HepG2 (cell line): ENCODE data around the gene CATSPERD. TPM values are rescaled to one million over a fixed set of nuclear protein-coding genes. Genes with fewer than 3 reads are reported as not detected.
A peak's percentile ranks its signal among the peaks of the same experiment; 100 is the strongest.

Source experiments
- HDAC2 ChIP-seq: sonication (generic); formaldehyde crosslinking; IDR thresholded peaks from 2 replicates; pipeline ENCODE4 v1.4.0; 2020; ENCODE audit warnings: missing genetic modification reagents
- KIAA2018 ChIP-seq: sonication (generic); formaldehyde crosslinking; IDR thresholded peaks from 2 replicates; pipeline ENCODE4 v1.5.0; 2020; ENCODE audit warnings: mild to moderate bottlenecking, missing genetic modification reagents, borderline replicate concordance
- MED1 ChIP-seq: sonication (generic); formaldehyde crosslinking; IDR thresholded peaks from 2 replicates; pipeline ENCODE4 v1.4.0; 2020; ENCODE audit warnings: missing genetic modification reagents
- PPARG ChIP-seq: conservative IDR thresholded peaks from 2 replicates; pipeline ENCODE4 v1.6.1; 2016; ENCODE audit warnings: missing biosample characterization, missing genetic modification reagents
- SP4 ChIP-seq: sonication (generic); formaldehyde crosslinking; IDR thresholded peaks from 2 replicates; pipeline ENCODE4 v1.8.1; 2023; ENCODE audit warnings: mild to moderate bottlenecking, missing genetic modification reagents
- ZFP36 ChIP-seq: fragments of 150-350 bp; IDR thresholded peaks from 2 replicates; pipeline ENCODE4 v1.6.1; 2018; ENCODE audit warnings: borderline replicate concordance, low read length, low read depth; ENCODE audit not compliant: partially characterized antibody
- ZNF75D ChIP-seq: sonication (generic); formaldehyde crosslinking; IDR thresholded peaks from 2 replicates; pipeline ENCODE4 v1.8.1; 2023; ENCODE audit warnings: missing genetic modification reagents, mild to moderate bottlenecking, borderline replicate concordance
- polyA plus RNA-seq, 8 experiments: library from polyadenylated mRNA; depleted of rRNA in 3 of 8; stranded (reverse) in 7 of 8; unstranded in 1 of 8; fragments of >200 nt; fragmentation: Illumina TruSeq in 4 of 8; extraction: Trizol in 4 of 8; gene quantifications; 2 replicates each; pipeline versions ENCODE4 v1.2.1 to v1.2.3, GENCODE V29; 2011 to 2016; ENCODE audit warnings: low read depth in 4 of 8, missing spikeins in 1 of 8, mixed read lengths in 1 of 8; ENCODE audit not compliant: insufficient read depth in 1 of 8
- total RNA-seq, 5 experiments: library from RNA; depleted of rRNA; stranded (reverse); fragments of >200 nt; fragmentation: Illumina TruSeq; extraction: Trizol; gene quantifications; 2 replicates each; pipeline ENCODE4 v1.2.3, GENCODE V29; 2016; ENCODE audit warnings: low read depth in 1 of 5

Gene CATSPERD
- total and polyA plus RNA-seq, 2 of the 13 experiments (the other 11 are each of a cell fraction or from before 2014, with no cell fraction given), result 0.04 TPM; not detected in 1

- TF ChIP-seq KIAA2018 (CRISPR knock-in tag) (no peak), MED1 (CRISPR knock-in tag) (peak; percentile 49), ZFP36 (no peak), ZNF75D (CRISPR knock-in tag) (no peak), PPARG (CRISPR knock-in tag) (0 out of 2 replicates have a peak, but pooled peaks have one; percentile 34), HDAC2 (peak; percentile 70), SP4 (CRISPR knock-in tag) (peak; percentile 49; the same call in 1 of the 2 replicates)
Measured at GRCh38 chr19:5805462-5806132, 85.2 kb downstream of the CATSPERD start (continued).
